Fibroblast of villous mesenchyme (primary cell): ENCODE data around the gene IDUA. TPM values are rescaled to one million over a fixed set of nuclear protein-coding genes. Genes with fewer than 3 reads are reported as not detected.

Experiments used
- DNase-seq: peaks from one replicate; pipeline ENCODE4 v3.0.0-alpha.2; 2010; ENCODE audit warnings: low read depth
- H3K4me3 ChIP-seq: 2 replicates; pipeline ENCODE4 v1.5.1; 2011; ENCODE audit warnings: low read depth, mild to moderate bottlenecking, low read length
- CTCF ChIP-seq: IDR thresholded peaks from 2 replicates; pipeline ENCODE4 v1.5.1; 2012; ENCODE audit warnings: low read depth, mild to moderate bottlenecking, low read length; ENCODE audit not compliant: insufficient read depth
- total RNA-seq: library from RNA; depleted of rRNA; stranded (reverse); fragments of >200 nt; gene quantifications from 2 replicates; pipeline ENCODE4 v1.2.3, GENCODE V29; 2012

The IDUA gene
- total RNA-seq, 1 donor: 10.4 TPM

- no peak for DNase-seq
- no peak for TF ChIP-seq CTCF
- no peak overlapping the region for H3K4me3 ChIP-seq
Measured at GRCh38 chr4:960636-961350, 26.1 kb upstream of the IDUA start.

- TF ChIP-seq CTCF: no peak
- DNase-seq: no peak
- no peak overlapping the region for H3K4me3 ChIP-seq
Measured at GRCh38 chr4:961351-962230, 25.3 kb upstream of the IDUA start.

GRCh38 chr4:962231-963208 lies 24.3 kb upstream of the IDUA start:
- no peak for TF ChIP-seq CTCF
- DNase-seq: no peak
- no peak overlapping the region for H3K4me3 ChIP-seq

GRCh38 chr4:963276-964225 lies 23.3 kb upstream of the IDUA start:
- DNase-seq: no peak
- no peak for TF ChIP-seq CTCF
- no peak overlapping the region for H3K4me3 ChIP-seq

- TF ChIP-seq CTCF: no peak
- H3K4me3 ChIP-seq: no peak overlapping the region
- no peak for DNase-seq
Measured at GRCh38 chr4:964346-965025, 22.4 kb upstream of the IDUA start.
